Spleen (tissue), 7 donors: ENCODE measurements around the gene TTC39B.

ENCODE experiments used
- CTCF ChIP-seq, 11 experiments: fragments of 200-600 bp in 7 of 11; fragments of 450-650 bp in 4 of 11; sonication (generic) in 4 of 11; IDR thresholded peaks in 8 of 11; conservative IDR thresholded peaks in 3 of 11; 1 replicate in 7 of 11; 2 replicates in 4 of 11; pipeline versions ENCODE4 v1.4.0 to v1.8.0; 2016 to 2021; ENCODE audit warnings: antibody characterized with exemption in 11 of 11, inconsistent platforms in 4 of 11, mild to moderate bottlenecking in 1 of 11
- POLR2A ChIP-seq, 3 donors: fragments of 450-650 bp; IDR thresholded peaks; one replicate each; pipeline ENCODE4 v1.5.1; 2017; ENCODE audit warnings: antibody characterized with exemption in 3 of 3, mild to moderate bottlenecking in 1 of 3
- donor health status: DM: no; HTN: no; CAD: no; lungs with moderate emphysema.
- donor health status: DM: no; HTN: no; CAD: no.
- donor health status: DM: no; HTN: no; CAD: no.

- TF ChIP-seq CTCF (IDR thresholded peaks at IDR 0.05 in 8 of 11, conservative IDR thresholded peaks at IDR 0.05 in 3 of 11) (no peak), POLR2A (IDR thresholded peaks at IDR 0.05) (no peak)
Observed at GRCh38 chr9:15222313-15222712, 84.7 kb downstream of the TTC39B start.
